ENCODE measurements around the gene EXOSC3.
"Not testable (repeated sequence)": the region's sequence is repeated elsewhere in the genome, so short reads cannot be mapped to it uniquely, and the experiment has no call there.

EXOSC3 gene

DNA sequence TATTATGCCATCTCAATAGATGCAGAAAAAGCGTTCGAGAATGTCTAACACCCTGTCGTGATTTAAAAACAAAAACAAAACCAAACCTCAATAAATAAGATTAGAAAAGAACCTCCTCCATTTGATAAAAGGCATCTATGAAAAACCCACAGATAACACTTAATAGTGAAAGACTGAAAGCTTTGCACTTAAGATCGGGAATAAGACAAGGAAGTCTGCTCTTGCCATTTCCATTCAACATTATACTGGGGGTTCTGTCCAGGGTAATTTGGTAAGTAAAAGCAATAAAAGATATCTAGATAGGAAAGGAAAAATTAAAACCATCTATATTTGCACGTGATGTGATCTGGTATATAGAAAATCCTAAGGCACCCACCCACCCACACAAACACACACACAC, 7.3 kb upstream of the EXOSC3 start:
- no peaks in the 10 kb centered on the region for H3K4me1 Mint-ChIP-seq
- H3K4me3 Mint-ChIP-seq, result no peak overlapping the region
- H3K9me3 Mint-ChIP-seq, result no peaks in the 10 kb centered on the region
- H3K36me3 Mint-ChIP-seq, result peaks cover 6% of the 10 kb centered on the region
- no peak overlapping the region for H3K27ac Mint-ChIP-seq
- no peaks in the 10 kb centered on the region for H3K27me3 Mint-ChIP-seq

DNA sequence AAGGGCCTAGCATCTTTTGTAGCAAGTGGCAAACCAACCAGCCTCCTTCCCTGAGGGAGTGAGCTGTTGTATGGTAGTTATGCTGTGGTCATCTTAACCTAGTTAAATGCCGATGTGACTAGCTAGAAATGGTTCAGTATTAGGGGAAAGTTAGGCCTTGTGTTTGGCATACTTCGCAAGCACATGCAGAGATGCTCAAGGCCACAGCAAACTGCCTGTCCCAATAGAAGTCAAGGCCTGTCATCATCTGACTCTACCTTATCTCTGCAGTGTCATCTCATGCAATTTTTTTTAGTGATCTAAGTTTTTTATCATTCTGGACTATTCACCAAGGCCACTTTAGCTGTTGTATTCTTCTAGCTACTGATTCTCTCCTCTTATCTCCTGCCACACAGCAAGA, 5.2 kb upstream of the EXOSC3 start:
- no peak overlapping the region for H3K27ac Mint-ChIP-seq
- H3K4me3 Mint-ChIP-seq, result no peak overlapping the region
- H3K4me1 Mint-ChIP-seq, result peaks cover 5% of the 10 kb centered on the region
- H3K27me3 Mint-ChIP-seq, result no peaks in the 10 kb centered on the region
- no peaks in the 10 kb centered on the region for H3K9me3 Mint-ChIP-seq
- H3K36me3 Mint-ChIP-seq, result peaks cover 6% of the 10 kb centered on the region

GRCh38 chr9:37788332-37788731, 3.5 kb upstream of the EXOSC3 start:
- H3K36me3 Mint-ChIP-seq, result peaks cover 6% of the 10 kb centered on the region
- H3K27ac Mint-ChIP-seq, result no peak overlapping the region
- H3K4me1 Mint-ChIP-seq, result peaks cover 10% of the 10 kb centered on the region
- H3K4me3 Mint-ChIP-seq, result no peak overlapping the region
- no peaks in the 10 kb centered on the region for H3K27me3 Mint-ChIP-seq
- H3K9me3 Mint-ChIP-seq, result no peaks in the 10 kb centered on the region

- Mint-ChIP-seq H3K27ac (no peak overlapping the region), H3K4me1 (peaks cover 23% of the 10 kb centered on the region), H3K36me3 (peaks cover 15% of the 10 kb centered on the region), H3K27me3 (no peaks in the 10 kb centered on the region), H3K9me3 (no peaks in the 10 kb centered on the region), H3K4me3 (no peak overlapping the region)
These were observed 2.2 kb upstream of the EXOSC3 start for GRCh38 chr9:37787059-37787458.

GRCh38 chr9:37784291-37784615, 611 bp downstream of the EXOSC3 start:
- Mint-ChIP-seq H3K4me3 (peak overlapping the region; percentile 97), H3K4me1 (peaks cover 43% of the 10 kb centered on the region), H3K27me3 (no peaks in the 10 kb centered on the region), H3K9me3 (no peaks in the 10 kb centered on the region), H3K36me3 (peaks cover 10% of the 10 kb centered on the region), H3K27ac (peak overlapping the region; percentile 97)

DNA sequence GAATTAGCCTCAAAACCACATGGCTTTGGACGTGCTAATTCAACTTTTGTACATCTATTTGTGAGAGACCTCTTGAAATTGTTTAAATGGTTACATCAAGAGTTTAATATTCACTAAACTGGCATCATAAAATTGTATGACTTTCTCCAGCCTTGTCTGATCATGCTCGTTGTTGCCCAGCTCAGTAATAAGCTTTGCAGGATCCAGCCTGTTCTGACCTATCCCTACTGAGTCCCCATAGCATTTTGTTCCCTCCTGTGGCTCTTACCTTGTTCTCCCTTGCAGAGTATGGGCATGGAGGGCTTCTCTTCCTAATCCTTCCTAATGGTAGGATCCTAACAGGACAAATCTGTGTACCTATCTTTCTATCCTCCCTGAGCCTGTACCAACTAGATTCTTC, 6.3 kb downstream of the EXOSC3 start:
- Mint-ChIP-seq H3K27ac (no peak overlapping the region), H3K4me1 (peaks cover 35% of the 10 kb centered on the region), H3K4me3 (no peak overlapping the region), H3K27me3 (no peaks in the 10 kb centered on the region), H3K36me3 (peaks cover 21% of the 10 kb centered on the region), H3K9me3 (no peaks in the 10 kb centered on the region)

DNA sequence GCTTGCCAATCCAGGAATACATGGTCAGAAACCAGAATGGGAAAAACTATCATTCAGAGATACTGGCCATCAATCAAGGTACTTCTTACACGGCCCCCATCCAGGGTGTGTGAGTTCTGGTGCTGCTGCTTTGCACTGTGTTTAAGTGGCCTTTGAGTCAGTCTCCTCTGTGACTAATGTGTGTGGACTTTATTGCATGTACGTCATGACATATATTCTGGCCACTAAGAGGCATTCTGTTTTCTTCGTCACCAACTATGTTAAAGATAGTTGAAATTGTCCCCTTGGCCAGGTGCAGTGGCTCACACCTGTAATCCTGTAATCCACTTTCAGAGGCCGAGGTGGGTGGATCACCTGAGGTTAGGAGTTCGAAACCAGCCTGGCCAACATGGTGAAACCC, 8.5 kb downstream of the EXOSC3 start:
- no peaks in the 10 kb centered on the region for H3K9me3 Mint-ChIP-seq
- no peak overlapping the region for H3K27ac Mint-ChIP-seq
- no peaks in the 10 kb centered on the region for H3K27me3 Mint-ChIP-seq
- peaks cover 15% of the 10 kb centered on the region for H3K36me3 Mint-ChIP-seq
- H3K4me1 Mint-ChIP-seq, result peaks cover 15% of the 10 kb centered on the region
- no peak overlapping the region for H3K4me3 Mint-ChIP-seq

GRCh38 chr9:37775216-37775919, 9.5 kb downstream of the EXOSC3 start:
- no peak overlapping the region for H3K27ac Mint-ChIP-seq
- H3K9me3 Mint-ChIP-seq, result no peaks in the 10 kb centered on the region
- H3K36me3 Mint-ChIP-seq, result peaks cover 16% of the 10 kb centered on the region
- H3K27me3 Mint-ChIP-seq, result no peaks in the 10 kb centered on the region
- no peak overlapping the region for H3K4me3 Mint-ChIP-seq
- H3K4me1 Mint-ChIP-seq, result peaks cover 5% of the 10 kb centered on the region

- Mint-ChIP-seq H3K36me3 (peaks cover 5% of the 10 kb centered on the region), H3K9me3 (no peaks in the 10 kb centered on the region), H3K4me3 (no peak overlapping the region), H3K27me3 (no peaks in the 10 kb centered on the region), H3K27ac (no peak overlapping the region), H3K4me1 (peaks cover 7% of the 10 kb centered on the region)
These were observed 14.9 kb downstream of the EXOSC3 start for GRCh38 chr9:37769995-37770394.

GRCh38 chr9:37769306-37769705, 15.6 kb downstream of the EXOSC3 start:
- Mint-ChIP-seq H3K36me3 (peaks cover 7% of the 10 kb centered on the region), H3K9me3 (no peaks in the 10 kb centered on the region), H3K4me1 (peaks cover 7% of the 10 kb centered on the region), H3K27ac (no peak overlapping the region), H3K4me3 (no peak overlapping the region), H3K27me3 (no peaks in the 10 kb centered on the region)

DNA sequence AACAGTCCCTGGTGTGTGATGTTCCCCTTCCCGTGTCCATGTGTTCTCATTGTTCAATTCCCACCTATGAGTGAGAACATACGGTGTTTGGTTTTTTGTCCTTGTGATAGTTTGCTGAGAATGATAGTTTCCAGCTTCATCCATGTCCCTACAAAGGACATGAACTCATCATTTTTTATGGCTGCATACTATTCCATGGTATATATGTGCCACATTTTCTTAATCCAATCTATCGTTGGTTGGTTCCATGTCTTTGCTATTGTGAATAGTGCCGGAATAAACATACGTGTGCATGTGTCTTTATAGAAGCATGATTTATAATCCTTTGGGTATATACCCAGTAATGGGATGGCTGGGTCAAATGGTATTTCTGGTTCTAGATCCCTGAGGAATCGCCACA, 19.6 kb downstream of the EXOSC3 start:
- H3K4me3 Mint-ChIP-seq, H3K4me1 Mint-ChIP-seq, H3K27me3 Mint-ChIP-seq, H3K27ac Mint-ChIP-seq, H3K36me3 Mint-ChIP-seq, H3K9me3 Mint-ChIP-seq: not testable (repeated sequence)

DNA sequence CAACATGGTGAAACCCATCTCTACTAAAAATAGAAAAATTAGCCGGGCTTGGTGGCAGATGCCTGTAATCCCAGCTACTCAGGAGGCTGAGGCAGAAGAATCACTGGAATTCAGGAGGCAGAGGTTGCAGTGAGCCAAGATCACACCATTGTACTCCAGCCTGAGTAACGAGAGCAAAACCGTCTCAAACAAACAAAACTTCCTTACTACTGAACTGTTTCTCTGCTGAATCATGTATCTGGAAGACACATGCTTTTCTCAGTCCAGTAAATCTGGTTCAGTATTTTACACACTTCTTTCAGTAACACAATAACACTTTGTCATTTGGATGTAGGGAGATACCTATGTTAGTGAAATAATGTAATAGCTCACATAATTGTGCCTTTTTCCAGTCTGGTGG, 23.4 kb downstream of the EXOSC3 start:
- peaks cover 21% of the 10 kb centered on the region for H3K4me1 Mint-ChIP-seq
- no peaks in the 10 kb centered on the region for H3K9me3 Mint-ChIP-seq
- H3K27ac Mint-ChIP-seq, result peak overlapping the region; percentile 15
- H3K27me3 Mint-ChIP-seq, result no peaks in the 10 kb centered on the region
- H3K4me3 Mint-ChIP-seq, result no peak overlapping the region
- peaks cover 8% of the 10 kb centered on the region for H3K36me3 Mint-ChIP-seq

DNA sequence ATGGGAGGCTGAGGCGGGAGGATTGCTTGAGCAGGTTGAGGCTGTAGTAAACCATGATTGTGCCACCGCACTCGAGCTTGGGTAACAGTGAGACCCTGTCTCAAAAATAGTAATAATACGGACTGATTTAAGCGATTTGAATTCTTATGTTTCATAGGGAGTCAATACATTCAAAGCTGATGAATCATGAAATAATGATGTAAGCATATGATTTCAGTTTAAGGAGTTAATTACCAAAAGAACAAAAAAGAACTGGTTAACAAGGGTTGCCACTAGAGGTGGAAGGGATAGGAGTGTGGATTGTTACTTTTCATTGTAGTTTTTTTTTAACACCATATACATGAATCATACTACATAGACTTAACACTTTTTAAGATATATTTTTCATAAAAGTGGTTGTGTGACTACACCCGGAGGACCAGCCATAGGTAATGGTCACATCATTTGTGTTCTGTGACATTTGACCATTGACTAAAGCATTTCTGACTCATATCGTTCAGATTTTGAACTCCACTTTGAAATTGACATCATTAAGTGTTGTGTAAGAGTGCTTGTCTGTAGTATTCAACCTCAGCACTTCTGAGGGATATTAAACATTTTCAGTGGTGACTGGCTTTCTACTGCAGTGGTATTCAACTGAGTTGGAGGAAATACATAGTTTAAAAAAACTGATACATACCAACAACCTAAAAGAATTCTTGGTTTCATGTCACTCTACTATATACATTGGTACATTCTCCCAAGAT, 24.3 kb downstream of the EXOSC3 start:
- Mint-ChIP-seq H3K36me3 (peaks cover 10% of the 10 kb centered on the region), H3K4me1 (peaks cover 25% of the 10 kb centered on the region), H3K4me3 (no peak overlapping the region), H3K27ac (peak overlapping the region; percentile 43), H3K27me3 (no peaks in the 10 kb centered on the region), H3K9me3 (no peaks in the 10 kb centered on the region)

GRCh38 chr9:37758747-37759146, 26.1 kb downstream of the EXOSC3 start:
- no peaks in the 10 kb centered on the region for H3K27me3 Mint-ChIP-seq
- H3K36me3 Mint-ChIP-seq, result peaks cover 9% of the 10 kb centered on the region
- H3K9me3 Mint-ChIP-seq, result no peaks in the 10 kb centered on the region
- H3K4me3 Mint-ChIP-seq, result no peak overlapping the region
- peaks cover 42% of the 10 kb centered on the region for H3K4me1 Mint-ChIP-seq
- no peak overlapping the region for H3K27ac Mint-ChIP-seq

DNA sequence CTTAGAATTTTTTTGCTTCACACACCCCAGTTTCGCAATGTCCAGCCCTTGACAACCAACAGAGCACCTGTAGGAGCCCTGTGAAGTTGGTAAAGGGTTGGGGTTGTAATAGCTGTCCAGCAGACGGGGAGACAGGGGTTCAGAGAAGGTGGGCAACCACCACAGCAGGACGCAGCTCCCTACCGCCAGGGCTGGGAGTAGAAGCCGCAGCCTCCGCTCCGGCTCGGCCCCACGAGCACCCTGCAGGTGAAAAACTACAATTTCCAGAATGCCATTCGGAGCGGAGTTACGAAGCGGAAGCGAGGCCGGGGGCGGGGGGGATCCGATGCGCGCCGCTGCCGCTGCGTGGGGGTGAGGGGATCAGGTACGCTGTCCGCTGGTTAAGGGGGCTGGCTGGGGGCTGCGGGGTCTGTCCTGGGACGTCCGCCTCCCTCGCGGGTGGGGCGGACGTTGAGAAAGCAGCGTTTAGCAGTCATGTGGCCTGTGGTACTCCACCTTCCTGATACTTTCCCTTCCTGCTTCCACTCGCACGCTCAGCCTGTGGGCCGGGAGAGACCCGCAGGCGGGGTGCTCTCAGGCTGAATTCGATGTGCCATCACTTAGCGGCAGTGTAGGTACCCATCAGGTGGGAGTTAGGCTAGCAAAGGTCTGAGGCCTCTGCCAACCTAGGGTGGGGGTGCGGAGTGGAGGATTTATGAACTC, 31.2 kb downstream of the EXOSC3 start, which contains the start of gene TRMT10B:
Gene TRMT10B, plus strand, starts transcription at position 317 of the 702 bp plus-strand sequence. CDS start 8,127 bp downstream, outside the sequence.
- Mint-ChIP-seq H3K4me1 (peaks cover 43% of the 10 kb centered on the region), H3K27me3 (no peaks in the 10 kb centered on the region), H3K9me3 (no peaks in the 10 kb centered on the region), H3K36me3 (peaks cover 4% of the 10 kb centered on the region), H3K27ac (peak within 1 kb of the TSS; percentile 93), H3K4me3 (peak within 1 kb of the TSS; percentile 92)

All from activated naive CD4-positive, alpha-beta T cell treated with anti-CD3 and anti-CD28 coated beads, Interleukin-2, amount 50 U/mL, for 24 hours (primary cell).